Sigmoid colon (tissue), 4 donors: ENCODE measurements around the gene CRABP1.

ENCODE experiments used
- CTCF ChIP-seq, 4 experiments: fragments of 450-650 bp in 3 of 4; fragments of 200-600 bp in 1 of 4; IDR thresholded peaks; one replicate each; pipeline ENCODE4 v1.5.1; 2016 to 2019; ENCODE audit warnings: antibody characterized with exemption in 4 of 4, mild to moderate bottlenecking in 3 of 4, moderate library complexity in 2 of 4
- EP300 ChIP-seq, 4 donors: sonication (generic); formaldehyde crosslinking; IDR thresholded peaks; one replicate each; pipeline ENCODE4 v1.6.1; 2017; ENCODE audit warnings: antibody characterized with exemption in 4 of 4

- TF ChIP-seq EP300 (IDR thresholded peaks at IDR 0.05) (no peak), CTCF (IDR thresholded peaks at IDR 0.05) (no peak)
These were observed 28.5 kb downstream of the CRABP1 start for GRCh38 chr15:78368651-78369050.
